HepG2 (cell line): ENCODE results near the gene ZP2. TPM values are rescaled to one million over a fixed set of nuclear protein-coding genes. Genes with fewer than 3 reads are reported as not detected.

Source experiments
- ARID2 ChIP-seq: sonication (generic); formaldehyde crosslinking; IDR thresholded peaks from 2 replicates; pipeline ENCODE4 v1.8.1; 2022; ENCODE audit warnings: mild to moderate bottlenecking, missing genetic modification reagents, borderline replicate concordance
- CAMTA2 ChIP-seq: sonication (generic); formaldehyde crosslinking; IDR thresholded peaks from 2 replicates; pipeline ENCODE4 v1.4.0; 2020; ENCODE audit warnings: mild to moderate bottlenecking, missing genetic modification reagents, borderline replicate concordance
- CCAR2 ChIP-seq: fragments of 200-400 bp; formaldehyde crosslinking; optimal IDR thresholded peaks from 2 replicates; pipeline ENCODE3; 2018; ENCODE audit warnings: low read depth, mild to moderate bottlenecking, low read length, moderate library complexity
- FOXP1 ChIP-seq, 2 experiments: fragments of 450-650 bp in 1 of 2; IDR thresholded peaks; 2 replicates each; pipeline ENCODE4 v1.6.1; 2017 to 2018; ENCODE audit warnings: antibody characterized with exemption in 1 of 2
- HMG20B ChIP-seq: conservative IDR thresholded peaks from 2 replicates; pipeline ENCODE4 v1.6.1; 2016; ENCODE audit warnings: missing genetic modification reagents, missing compliant biosample characterization
- HNF4G ChIP-seq, 2 experiments: sonication (generic) in 1 of 2; formaldehyde crosslinking in 1 of 2; IDR thresholded peaks; 2 replicates each; pipeline versions ENCODE4 v1.4.0 to v1.6.1; 2011 to 2020; ENCODE audit warnings: borderline replicate concordance in 2 of 2, low read depth in 2 of 2, mild to moderate bottlenecking in 2 of 2, low read length in 1 of 2, missing genetic modification reagents in 1 of 2, moderate library complexity in 1 of 2
- HNRNPL ChIP-seq: fragments of 200-400 bp; formaldehyde crosslinking; IDR thresholded peaks from 2 replicates; pipeline ENCODE4 v1.6.1; 2017; ENCODE audit warnings: mild to moderate bottlenecking, low read depth, low read length
- HOXD1 ChIP-seq: sonication (generic); formaldehyde crosslinking; IDR thresholded peaks from 2 replicates; pipeline ENCODE4 v1.5.0; 2020; ENCODE audit warnings: missing genetic modification reagents
- MATR3 ChIP-seq: sonication (generic); formaldehyde crosslinking; IDR thresholded peaks from 2 replicates; pipeline ENCODE4 v1.4.0; 2020; ENCODE audit warnings: missing genetic modification reagents
- NFE2L2 ChIP-seq: fragments of 150-350 bp; IDR thresholded peaks from 2 replicates; pipeline ENCODE4 v1.6.1; 2014; ENCODE audit warnings: low read length
- PHF8 ChIP-seq: sonication (generic); formaldehyde crosslinking; IDR thresholded peaks from 2 replicates; pipeline ENCODE4 v1.5.0; 2020; ENCODE audit warnings: missing genetic modification reagents
- PRMT3 ChIP-seq: sonication (generic); formaldehyde crosslinking; IDR thresholded peaks from 2 replicates; pipeline ENCODE4 v1.8.1; 2022; ENCODE audit warnings: low read depth, mild to moderate bottlenecking, moderate library complexity, missing genetic modification reagents, borderline replicate concordance
- RXRA ChIP-seq: sonication (generic); formaldehyde crosslinking; IDR thresholded peaks from 2 replicates; pipeline ENCODE4 v1.5.1; 2020; ENCODE audit warnings: missing genetic modification reagents
- SYNCRIP ChIP-seq: fragments of 200-400 bp; formaldehyde crosslinking; IDR thresholded peaks from 2 replicates; pipeline ENCODE4 v1.6.1; 2018; ENCODE audit warnings: mild to moderate bottlenecking, low read depth, low read length; ENCODE audit not compliant: insufficient read depth
- TBX2 ChIP-seq: sonication (generic); formaldehyde crosslinking; IDR thresholded peaks from 2 replicates; pipeline ENCODE4 v1.5.0; 2020; ENCODE audit warnings: missing genetic modification reagents, mild to moderate bottlenecking, borderline replicate concordance
- TEAD3 ChIP-seq: optimal IDR thresholded peaks from 2 replicates; pipeline ENCODE3; 2016; ENCODE audit warnings: borderline replicate concordance
- TMF1 ChIP-seq: sonication (generic); formaldehyde crosslinking; IDR thresholded peaks from 2 replicates; pipeline ENCODE4 v1.8.1; 2022; ENCODE audit warnings: low read depth, missing genetic modification reagents
- ZFP82 ChIP-seq: sonication (generic); formaldehyde crosslinking; IDR thresholded peaks from 2 replicates; pipeline ENCODE4 v1.5.1; 2020; ENCODE audit warnings: mild to moderate bottlenecking, missing genetic modification reagents, borderline replicate concordance
- ZNF224 ChIP-seq: sonication (generic); formaldehyde crosslinking; IDR thresholded peaks from 2 replicates; pipeline ENCODE4 v1.5.0; 2020; ENCODE audit warnings: mild to moderate bottlenecking, missing genetic modification reagents
- ZNF263 ChIP-seq: sonication (generic); formaldehyde crosslinking; IDR thresholded peaks from 2 replicates; pipeline ENCODE4 v1.4.0; 2020; ENCODE audit warnings: missing genetic modification reagents
- ZNF546 ChIP-seq: sonication (generic); formaldehyde crosslinking; conservative IDR thresholded peaks from 2 replicates; pipeline ENCODE4 v1.8.1; 2023; ENCODE audit warnings: mild to moderate bottlenecking, missing genetic modification reagents
- ZNF562 ChIP-seq: sonication (generic); formaldehyde crosslinking; IDR thresholded peaks from 2 replicates; pipeline ENCODE4 v1.8.0; 2022; ENCODE audit warnings: missing genetic modification reagents, borderline replicate concordance
- ZNF563 ChIP-seq: sonication (generic); formaldehyde crosslinking; IDR thresholded peaks from 2 replicates; pipeline ENCODE4 v1.8.0; 2022; ENCODE audit warnings: mild to moderate bottlenecking, moderate library complexity, missing genetic modification reagents
- ZNF589 ChIP-seq: sonication (generic); formaldehyde crosslinking; conservative IDR thresholded peaks from 2 replicates; pipeline ENCODE4 v1.8.0; 2022; ENCODE audit warnings: mild to moderate bottlenecking, moderate library complexity, missing genetic modification reagents
- polyA plus RNA-seq, 8 experiments: library from polyadenylated mRNA; depleted of rRNA in 3 of 8; stranded (reverse) in 7 of 8; unstranded in 1 of 8; fragments of >200 nt; fragmentation: Illumina TruSeq in 4 of 8; extraction: Trizol in 4 of 8; gene quantifications; 2 replicates each; pipeline versions ENCODE4 v1.2.1 to v1.2.3, GENCODE V29; 2011 to 2016; ENCODE audit warnings: low read depth in 4 of 8, missing spikeins in 1 of 8, mixed read lengths in 1 of 8; ENCODE audit not compliant: insufficient read depth in 1 of 8
- total RNA-seq, 5 experiments: library from RNA; depleted of rRNA; stranded (reverse); fragments of >200 nt; fragmentation: Illumina TruSeq; extraction: Trizol; gene quantifications; 2 replicates each; pipeline ENCODE4 v1.2.3, GENCODE V29; 2016; ENCODE audit warnings: low read depth in 1 of 5
- TF ChIP-seq, protein P1 (sequence below): sonication (generic); formaldehyde crosslinking; IDR thresholded peaks from 2 replicates; pipeline ENCODE4 v1.4.0; 2020; ENCODE audit warnings: missing genetic modification reagents, borderline replicate concordance
- TF ChIP-seq, protein P2 (sequence below): sonication (generic); formaldehyde crosslinking; IDR thresholded peaks from 2 replicates; pipeline ENCODE4 v1.8.1; 2023; ENCODE audit warnings: mild to moderate bottlenecking, inconsistent platforms, moderate library complexity, missing genetic modification reagents, borderline replicate concordance
- TF ChIP-seq, protein P3 (sequence below): sonication (generic); formaldehyde crosslinking; IDR thresholded peaks from 2 replicates; pipeline ENCODE4 v1.4.0; 2020; ENCODE audit warnings: missing genetic modification reagents, mild to moderate bottlenecking, borderline replicate concordance

ZP2 gene
- total and polyA plus RNA-seq, 2 of the 13 experiments (the other 11 are each of a cell fraction or from before 2014, with no cell fraction given): not detected

DNA sequence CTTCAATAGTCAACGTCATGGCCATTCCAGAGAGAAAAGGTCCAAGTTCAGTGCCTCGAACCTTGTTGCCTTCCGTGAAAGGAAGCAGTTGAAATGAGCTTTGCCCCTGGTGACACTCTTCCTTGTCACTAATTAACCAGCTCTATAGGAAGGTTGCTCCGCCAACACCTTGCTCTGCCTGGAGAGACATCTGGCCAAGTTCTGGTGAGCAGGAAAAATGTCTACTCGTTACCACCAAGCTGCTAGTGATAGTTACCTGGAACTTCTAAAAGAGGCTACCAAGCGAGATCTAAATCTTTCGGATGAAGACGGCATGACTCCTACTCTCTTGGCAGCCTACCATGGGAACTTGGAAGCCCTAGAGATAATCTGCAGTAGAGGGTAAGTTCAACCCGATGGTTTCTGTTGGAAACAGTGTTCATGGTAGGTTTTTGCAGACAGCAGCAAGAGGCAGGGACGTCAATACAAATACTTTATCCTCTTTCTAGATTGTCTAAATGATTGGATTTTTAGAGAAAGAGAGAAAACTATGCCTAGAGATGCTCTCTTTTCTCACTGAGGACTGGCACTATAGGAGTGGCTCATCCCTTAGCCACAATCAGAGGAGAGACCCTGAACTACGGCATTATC lies 22.3 kb upstream of the ZP2 start, which contains the start of gene ANKS4B (continued):
- 0 out of 2 replicates have a peak, but pooled peaks have one; percentile 65 for TF ChIP-seq ARID2 (CRISPR knock-in tag)
- TF ChIP-seq CAMTA2 (CRISPR knock-in tag): no peak
- no peak for TF ChIP-seq ZFP82 (CRISPR knock-in tag)
- no peak for TF ChIP-seq NFE2L2
- TF ChIP-seq, protein P1, sequence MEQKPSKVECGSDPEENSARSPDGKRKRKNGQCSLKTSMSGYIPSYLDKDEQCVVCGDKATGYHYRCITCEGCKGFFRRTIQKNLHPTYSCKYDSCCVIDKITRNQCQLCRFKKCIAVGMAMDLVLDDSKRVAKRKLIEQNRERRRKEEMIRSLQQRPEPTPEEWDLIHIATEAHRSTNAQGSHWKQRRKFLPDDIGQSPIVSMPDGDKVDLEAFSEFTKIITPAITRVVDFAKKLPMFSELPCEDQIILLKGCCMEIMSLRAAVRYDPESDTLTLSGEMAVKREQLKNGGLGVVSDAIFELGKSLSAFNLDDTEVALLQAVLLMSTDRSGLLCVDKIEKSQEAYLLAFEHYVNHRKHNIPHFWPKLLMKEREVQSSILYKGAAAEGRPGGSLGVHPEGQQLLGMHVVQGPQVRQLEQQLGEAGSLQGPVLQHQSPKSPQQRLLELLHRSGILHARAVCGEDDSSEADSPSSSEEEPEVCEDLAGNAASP: peak; percentile 97
- TF ChIP-seq PHF8: peak; percentile 73
- TF ChIP-seq HOXD1 (CRISPR knock-in tag): peak; percentile 90
- TF ChIP-seq SYNCRIP: no peak
- TF ChIP-seq HMG20B (CRISPR knock-in tag): no peak
- TF ChIP-seq, protein P2, sequence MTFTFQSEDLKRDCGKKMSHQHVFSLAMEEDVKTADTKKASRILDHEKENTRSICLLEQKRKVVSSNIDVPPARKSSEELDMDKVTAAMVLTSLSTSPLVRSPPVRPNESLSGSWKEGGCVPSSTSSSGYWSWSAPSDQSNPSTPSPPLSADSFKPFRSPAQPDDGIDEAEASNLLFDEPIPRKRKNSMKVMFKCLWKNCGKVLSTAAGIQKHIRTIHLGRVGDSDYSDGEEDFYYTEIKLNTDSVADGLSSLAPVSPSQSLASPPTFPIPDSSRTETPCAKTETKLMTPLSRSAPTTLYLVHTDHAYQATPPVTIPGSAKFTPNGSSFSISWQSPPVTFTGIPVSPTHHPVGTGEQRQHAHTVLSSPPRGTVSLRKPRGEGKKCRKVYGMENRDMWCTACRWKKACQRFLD (CRISPR knock-in tag): no peak
- TF ChIP-seq TMF1: no peak
- TF ChIP-seq HNRNPL: no peak
- no peak for TF ChIP-seq ZNF563 (CRISPR knock-in tag)
- TF ChIP-seq ZNF589: no peak
- TF ChIP-seq PRMT3: no peak
- no peak for TF ChIP-seq ZNF546
- TF ChIP-seq RXRA (CRISPR knock-in tag): peak; percentile 97; the same call in 1 of the 2 replicates
- TF ChIP-seq ZNF263: peak; percentile 57
- peak; percentile 99 for TF ChIP-seq TBX2
- TF ChIP-seq CCAR2: no peak
- TF ChIP-seq FOXP1 (IDR thresholded peaks at IDR 0.05): no peak
- peak; percentile 86 for TF ChIP-seq FOXP1 (CRISPR knock-in tag; IDR thresholded peaks at IDR 0.05)
- TF ChIP-seq TEAD3 (CRISPR knock-in tag): peak; percentile 91
- TF ChIP-seq ZNF224: peak; percentile 70; the same call in 1 of the 2 replicates
- no peak for TF ChIP-seq ZNF562
- TF ChIP-seq HNF4G (IDR thresholded peaks at IDR 0.05; ENCODE audit: borderline replicate concordance, low read depth, low read length): peak; percentile 98
- TF ChIP-seq HNF4G (CRISPR knock-in tag; IDR thresholded peaks at IDR 0.05; ENCODE audit: borderline replicate concordance, low read depth): peak; percentile 92; the same call in 1 of the 2 replicates
- TF ChIP-seq MATR3 (CRISPR knock-in tag): no peak
- TF ChIP-seq, protein P3, sequence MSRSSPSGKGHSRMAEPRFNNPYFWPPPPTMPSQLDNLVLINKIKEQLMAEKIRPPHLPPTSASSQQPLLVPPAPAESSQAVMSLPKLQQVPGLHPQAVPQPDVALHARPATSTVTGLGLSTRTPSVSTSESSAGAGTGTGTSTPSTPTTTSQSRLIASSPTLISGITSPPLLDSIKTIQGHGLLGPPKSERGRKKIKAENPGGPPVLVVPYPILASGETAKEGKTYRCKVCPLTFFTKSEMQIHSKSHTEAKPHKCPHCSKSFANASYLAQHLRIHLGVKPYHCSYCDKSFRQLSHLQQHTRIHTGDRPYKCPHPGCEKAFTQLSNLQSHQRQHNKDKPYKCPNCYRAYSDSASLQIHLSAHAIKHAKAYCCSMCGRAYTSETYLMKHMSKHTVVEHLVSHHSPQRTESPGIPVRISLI (CRISPR knock-in tag): peak; percentile 78; the same call in 1 of the 2 replicates
